ENCODE results near the gene ZC3H11A. TPM values are rescaled to one million over a fixed set of nuclear protein-coding genes. Genes with fewer than 3 reads are reported as not detected.
A peak's percentile ranks its signal among the peaks of the same experiment; 100 is the strongest.

The ZC3H11A gene
- total and polyA plus RNA-seq, 3 donors from 2014 or later, result 84.5 to 133 (median 128) TPM

DNA sequence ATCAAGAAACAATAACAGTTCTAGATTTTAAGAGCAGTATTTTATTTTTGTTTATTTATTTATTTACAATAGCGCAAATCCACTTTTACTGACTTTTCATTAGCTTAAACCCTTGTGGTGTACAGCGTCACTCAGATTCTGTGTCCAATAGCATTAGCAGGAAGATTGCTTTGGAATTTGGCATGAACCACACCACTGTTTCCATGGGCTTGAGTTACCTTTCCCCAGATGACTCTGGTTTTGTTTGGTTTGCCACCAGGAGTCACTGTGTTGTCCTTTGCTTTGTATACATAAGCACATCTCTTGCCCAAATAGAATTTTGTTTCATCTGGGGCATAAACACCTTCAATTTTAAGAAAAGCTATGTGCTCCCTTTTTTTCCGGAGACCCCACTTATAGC, 40.1 kb downstream of the ZC3H11A start:
- no peaks in the 10 kb centered on the region for H3K27me3 ChIP-seq
- no peaks in the 10 kb centered on the region for H3K9me3 ChIP-seq
- H3K36me3 ChIP-seq (ENCODE audit: low read depth, missing control alignments), result no peaks in the 10 kb centered on the region
- TF ChIP-seq POLR2A (IDR thresholded peaks at IDR 0.05), result no peak
- TF ChIP-seq, protein P1, sequence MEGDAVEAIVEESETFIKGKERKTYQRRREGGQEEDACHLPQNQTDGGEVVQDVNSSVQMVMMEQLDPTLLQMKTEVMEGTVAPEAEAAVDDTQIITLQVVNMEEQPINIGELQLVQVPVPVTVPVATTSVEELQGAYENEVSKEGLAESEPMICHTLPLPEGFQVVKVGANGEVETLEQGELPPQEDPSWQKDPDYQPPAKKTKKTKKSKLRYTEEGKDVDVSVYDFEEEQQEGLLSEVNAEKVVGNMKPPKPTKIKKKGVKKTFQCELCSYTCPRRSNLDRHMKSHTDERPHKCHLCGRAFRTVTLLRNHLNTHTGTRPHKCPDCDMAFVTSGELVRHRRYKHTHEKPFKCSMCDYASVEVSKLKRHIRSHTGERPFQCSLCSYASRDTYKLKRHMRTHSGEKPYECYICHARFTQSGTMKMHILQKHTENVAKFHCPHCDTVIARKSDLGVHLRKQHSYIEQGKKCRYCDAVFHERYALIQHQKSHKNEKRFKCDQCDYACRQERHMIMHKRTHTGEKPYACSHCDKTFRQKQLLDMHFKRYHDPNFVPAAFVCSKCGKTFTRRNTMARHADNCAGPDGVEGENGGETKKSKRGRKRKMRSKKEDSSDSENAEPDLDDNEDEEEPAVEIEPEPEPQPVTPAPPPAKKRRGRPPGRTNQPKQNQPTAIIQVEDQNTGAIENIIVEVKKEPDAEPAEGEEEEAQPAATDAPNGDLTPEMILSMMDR (IDR thresholded peaks at IDR 0.05), result no peak
- H3K4me1 ChIP-seq, result peaks cover 16% of the 10 kb centered on the region
- intact Hi-C loops (cut with DNase I; ENCODE audit: low total_unique reads), result no loop called here
- H3K27ac ChIP-seq, result no peak overlapping the region
- no peak overlapping the region for H3K4me3 ChIP-seq
- WGBS, 2 donors, result 91 to 96% methylated on average over 3 of the region's 3 CpGs
- no peak for DNase-seq

DNA sequence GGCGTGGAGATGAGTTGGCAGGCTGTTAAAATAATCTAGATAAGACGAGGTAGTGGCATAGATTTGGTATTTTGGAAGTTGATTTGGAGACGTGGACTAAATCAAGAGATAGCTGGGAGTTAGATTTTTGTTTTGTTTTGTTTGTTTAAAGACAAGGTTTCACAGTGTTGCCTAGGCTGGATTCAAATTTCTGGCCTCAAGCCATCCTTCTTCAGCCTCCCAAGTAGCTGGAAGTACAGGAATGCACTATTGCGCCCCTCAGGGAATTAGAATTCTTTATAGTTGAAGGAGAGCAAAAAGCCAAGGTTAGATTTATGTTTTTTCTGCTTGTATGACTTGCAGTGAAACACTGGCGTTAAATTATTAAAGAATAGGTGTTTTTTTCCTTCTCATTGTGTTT, 43.7 kb downstream of the ZC3H11A start:
- no peaks in the 10 kb centered on the region for H3K36me3 ChIP-seq (ENCODE audit: low read depth, missing control alignments)
- peak; percentile 51 for DNase-seq
- H3K27ac ChIP-seq, result peak overlapping the region; percentile 42 to 67

DNA sequence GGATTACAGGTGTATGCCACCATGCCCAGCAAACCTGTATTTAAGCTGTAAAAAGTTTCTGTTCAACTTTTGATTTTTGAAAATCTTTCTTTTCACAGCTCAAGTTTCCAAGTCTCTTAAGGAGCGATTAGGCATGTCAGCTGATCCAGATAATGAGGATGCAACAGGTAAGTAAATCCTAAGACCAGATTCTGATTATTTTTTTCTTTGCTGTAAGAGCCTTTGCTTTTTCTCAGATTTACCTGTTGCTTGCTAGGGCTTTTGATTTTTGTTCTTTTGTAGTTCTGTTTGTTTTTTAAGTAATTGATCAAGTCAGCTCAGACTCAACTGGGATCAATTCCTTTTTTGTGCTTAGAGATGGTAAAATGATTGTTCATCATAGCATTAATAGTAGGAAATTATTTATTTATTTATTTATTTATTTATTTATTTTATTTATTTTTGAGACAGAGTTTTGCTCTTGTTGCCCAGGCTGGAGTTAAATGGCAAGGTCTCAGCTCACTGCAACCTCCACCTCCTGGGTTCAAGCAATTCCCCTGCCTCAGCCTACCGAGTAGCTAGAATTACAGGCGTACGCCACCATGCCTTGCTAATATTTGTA, 44.9 kb downstream of the ZC3H11A start:
- Histone ChIP-seq H3K27me3 (no peaks in the 10 kb centered on the region), H3K9me3 (no peaks in the 10 kb centered on the region), H3K36me3 (ENCODE audit: low read depth, missing control alignments) (no peaks in the 10 kb centered on the region), H3K4me3 (no peak overlapping the region), H3K27ac (peak overlapping the region in 1 of 2 donors; percentile 67), H3K4me1 (peaks cover 16% of the 10 kb centered on the region)
- intact Hi-C loops (cut with DNase I; ENCODE audit: low total_unique reads), result no loop called here
- no peak for DNase-seq
- WGBS, 2 donors, result 97 to 100% methylated on average over 4 of the region's 4 CpGs
- TF ChIP-seq, protein P1 (IDR thresholded peaks at IDR 0.05), result no peak
- TF ChIP-seq POLR2A (IDR thresholded peaks at IDR 0.05), result no peak

More for the DNA sequence above, 43.7 kb downstream of the ZC3H11A start:
- WGBS, 2 donors, result 34 to 43% methylated on average over 5 of the region's 5 CpGs
- no peak overlapping the region for H3K4me3 ChIP-seq
- no peaks in the 10 kb centered on the region for H3K9me3 ChIP-seq
- no peaks in the 10 kb centered on the region for H3K27me3 ChIP-seq
- TF ChIP-seq, protein P1 (IDR thresholded peaks at IDR 0.05), result no peak
- intact Hi-C loops (cut with DNase I; ENCODE audit: low total_unique reads), result no loop called here
- peaks cover 16% of the 10 kb centered on the region for H3K4me1 ChIP-seq

DNA sequence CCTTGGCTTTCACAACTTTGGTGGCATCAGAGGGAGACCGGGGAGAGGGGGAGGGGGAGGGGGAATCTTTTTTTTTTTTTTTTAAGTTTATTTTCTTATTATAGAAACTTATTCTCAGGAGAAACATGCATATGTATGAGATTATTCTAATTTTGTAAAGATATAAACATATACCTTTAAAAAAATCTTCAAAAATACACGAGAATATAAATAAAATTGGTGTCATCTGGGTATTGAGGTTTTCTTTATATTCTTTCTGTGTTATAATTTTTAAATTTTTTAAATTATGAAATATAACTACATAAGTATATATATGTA, 47.1 kb downstream of the ZC3H11A start:
- TF ChIP-seq POLR2A (IDR thresholded peaks at IDR 0.05), result no peak
- TF ChIP-seq, protein P1 (IDR thresholded peaks at IDR 0.05), result no peak
- Histone ChIP-seq H3K4me1 (peaks cover 16% of the 10 kb centered on the region), H3K4me3 (no peak overlapping the region), H3K27me3 (no peaks in the 10 kb centered on the region), H3K9me3 (no peaks in the 10 kb centered on the region), H3K27ac (no peak overlapping the region), H3K36me3 (ENCODE audit: low read depth, missing control alignments) (no peaks in the 10 kb centered on the region)
- intact Hi-C loops (cut with DNase I; ENCODE audit: low total_unique reads), result no loop called here
- 79 to 88% methylated on average over 2 of the region's 2 CpGs for WGBS, 2 donors
- DNase-seq, result no peak

DNA sequence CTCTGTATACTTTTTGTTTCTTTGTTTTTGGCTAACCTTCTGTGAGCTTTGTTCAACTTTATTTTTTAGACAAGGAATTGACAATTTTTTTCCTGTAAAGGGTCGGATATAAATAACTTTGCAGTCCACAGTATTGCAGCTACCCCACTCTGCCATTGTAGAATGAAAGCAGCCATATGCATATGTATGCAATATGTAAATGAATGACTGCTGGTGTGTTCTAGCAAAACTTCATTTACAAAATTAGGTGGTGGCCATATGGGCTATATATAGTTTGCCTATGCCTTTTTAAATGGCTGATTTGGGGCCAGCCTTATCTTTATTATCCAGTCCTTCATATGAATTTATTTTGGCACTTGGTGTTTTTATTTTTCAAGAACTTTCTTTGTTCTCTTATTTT, 48.0 kb downstream of the ZC3H11A start:
- intact Hi-C loops (cut with DNase I; ENCODE audit: low total_unique reads), result no loop called here
- WGBS, 2 donors, result 80 to 81% methylated on average over 1 of the region's 1 CpG
- Histone ChIP-seq H3K9me3 (no peaks in the 10 kb centered on the region), H3K36me3 (ENCODE audit: low read depth, missing control alignments) (no peaks in the 10 kb centered on the region), H3K4me3 (no peak overlapping the region), H3K4me1 (peaks cover 14% of the 10 kb centered on the region), H3K27ac (no peak overlapping the region), H3K27me3 (no peaks in the 10 kb centered on the region)
- DNase-seq, result no peak
- no peak for TF ChIP-seq POLR2A (IDR thresholded peaks at IDR 0.05)
- TF ChIP-seq, protein P1 (IDR thresholded peaks at IDR 0.05), result no peak
